HUES6 (cell line): ENCODE data around the gene POU3F4.

Source experiments
- H3K27ac ChIP-seq: 2 replicates; pipeline ENCODE4 v1.7.0; 2013; ENCODE audit warnings: low read depth, mild to moderate bottlenecking, low read length, inconsistent platforms
- H3K27me3 ChIP-seq: 2 replicates; pipeline ENCODE4 v1.6.1; 2013; ENCODE audit warnings: low read length; ENCODE audit not compliant: control insufficient read depth, insufficient read depth
- H3K36me3 ChIP-seq: 2 replicates; pipeline ENCODE4 v1.6.1; 2013; ENCODE audit warnings: low read length; ENCODE audit not compliant: control insufficient read depth, insufficient read depth
- H3K4me1 ChIP-seq: 2 replicates; pipeline ENCODE4 v1.6.1; 2013; ENCODE audit warnings: low read length; ENCODE audit not compliant: control insufficient read depth, insufficient read depth
- H3K4me3 ChIP-seq: 2 replicates; pipeline ENCODE4 v1.5.1; 2013; ENCODE audit warnings: low read depth, low read length
- H3K9ac ChIP-seq: one replicate; pipeline ENCODE4 v1.6.1; 2013; ENCODE audit warnings: mild to moderate bottlenecking, low read length
- H3K9me3 ChIP-seq: 2 replicates; pipeline ENCODE4 v1.6.1; 2013; ENCODE audit warnings: low read depth, low read length; ENCODE audit not compliant: control insufficient read depth, insufficient read depth

The POU3F4 gene

DNA sequence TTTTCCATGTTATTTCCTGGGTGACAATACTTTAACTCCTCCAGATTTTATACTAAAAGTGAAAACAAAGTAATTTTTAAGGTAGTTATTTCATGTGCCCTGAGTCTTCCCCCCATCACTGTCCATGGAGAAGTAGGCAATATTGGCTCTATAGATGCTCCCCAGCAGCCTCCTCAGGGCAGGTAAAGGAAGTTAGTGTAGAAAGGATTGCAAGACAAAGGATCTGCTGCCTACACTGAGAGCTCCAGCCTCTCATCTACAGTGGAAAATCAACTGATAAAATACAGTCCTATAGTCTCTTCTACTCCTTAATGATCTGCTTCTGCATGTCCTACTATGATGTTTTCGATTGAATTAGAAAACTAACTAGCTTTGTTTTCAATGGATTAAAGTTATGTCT, 8.5 kb downstream of the POU3F4 start:
- H3K4me1 ChIP-seq, result peaks cover 28% of the 10 kb centered on the region; the same call in 1 of the 2 replicates
- no peaks in the 10 kb centered on the region for H3K36me3 ChIP-seq
- no peak overlapping the region for H3K27ac ChIP-seq
- H3K9me3 ChIP-seq, result no peaks in the 10 kb centered on the region
- peaks cover 8% of the 10 kb centered on the region for H3K27me3 ChIP-seq
- no peak overlapping the region for H3K4me3 ChIP-seq
- H3K9ac ChIP-seq, result no peak overlapping the region

DNA sequence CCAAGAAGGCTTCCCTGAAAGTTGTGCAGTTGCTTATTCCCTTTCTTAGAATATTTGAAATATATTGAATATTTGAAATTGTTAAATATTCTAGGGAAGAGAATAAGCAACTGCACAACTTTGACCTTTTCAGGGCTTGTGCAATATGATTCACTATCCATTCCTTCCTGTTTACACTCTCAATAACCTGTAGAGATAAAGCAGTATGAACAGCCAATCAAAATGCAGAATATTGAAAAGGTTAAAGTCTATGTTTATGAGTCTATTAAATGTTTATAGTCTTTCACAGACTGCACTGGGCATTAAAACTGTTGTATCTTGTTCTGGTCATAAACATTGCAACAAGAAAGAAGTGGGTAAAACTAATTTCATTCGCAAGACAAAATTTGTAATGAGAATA, 13.8 kb downstream of the POU3F4 start:
- Histone ChIP-seq H3K27ac (no peak overlapping the region), H3K4me1 (peaks cover under 1% of the 10 kb centered on the region; the same call in 1 of the 2 replicates), H3K9me3 (no peaks in the 10 kb centered on the region), H3K9ac (no peak overlapping the region), H3K36me3 (no peaks in the 10 kb centered on the region), H3K27me3 (no peaks in the 10 kb centered on the region), H3K4me3 (no peak overlapping the region)

DNA sequence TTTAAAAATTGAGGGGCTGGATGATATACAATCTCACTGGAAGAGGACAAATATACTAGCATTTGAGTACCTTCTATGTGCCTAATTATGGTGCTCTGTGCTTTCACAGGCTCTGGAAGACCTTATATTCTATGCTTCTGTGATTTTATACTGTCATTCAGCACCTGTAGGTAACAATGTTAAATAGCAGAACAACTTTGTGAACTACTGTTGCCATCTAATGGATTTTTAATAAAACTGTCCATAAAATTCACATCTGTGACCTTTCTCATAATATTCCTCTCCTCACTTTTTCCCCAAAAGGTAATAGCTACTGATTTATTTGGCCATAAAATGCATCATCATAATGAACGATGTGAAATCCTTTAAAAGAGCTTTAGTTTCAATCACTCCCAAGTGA, 21.9 kb downstream of the POU3F4 start:
- H3K4me1 ChIP-seq, result 0 out of 2 replicates have a peak, but pooled peaks cover 4% of the 10 kb centered on the region
- no peak overlapping the region for H3K4me3 ChIP-seq
- H3K36me3 ChIP-seq, result no peaks in the 10 kb centered on the region
- no peak overlapping the region for H3K27ac ChIP-seq
- peaks cover 2% of the 10 kb centered on the region; the same call in 1 of the 2 replicates for H3K27me3 ChIP-seq
- no peaks in the 10 kb centered on the region for H3K9me3 ChIP-seq
- no peak overlapping the region for H3K9ac ChIP-seq

DNA sequence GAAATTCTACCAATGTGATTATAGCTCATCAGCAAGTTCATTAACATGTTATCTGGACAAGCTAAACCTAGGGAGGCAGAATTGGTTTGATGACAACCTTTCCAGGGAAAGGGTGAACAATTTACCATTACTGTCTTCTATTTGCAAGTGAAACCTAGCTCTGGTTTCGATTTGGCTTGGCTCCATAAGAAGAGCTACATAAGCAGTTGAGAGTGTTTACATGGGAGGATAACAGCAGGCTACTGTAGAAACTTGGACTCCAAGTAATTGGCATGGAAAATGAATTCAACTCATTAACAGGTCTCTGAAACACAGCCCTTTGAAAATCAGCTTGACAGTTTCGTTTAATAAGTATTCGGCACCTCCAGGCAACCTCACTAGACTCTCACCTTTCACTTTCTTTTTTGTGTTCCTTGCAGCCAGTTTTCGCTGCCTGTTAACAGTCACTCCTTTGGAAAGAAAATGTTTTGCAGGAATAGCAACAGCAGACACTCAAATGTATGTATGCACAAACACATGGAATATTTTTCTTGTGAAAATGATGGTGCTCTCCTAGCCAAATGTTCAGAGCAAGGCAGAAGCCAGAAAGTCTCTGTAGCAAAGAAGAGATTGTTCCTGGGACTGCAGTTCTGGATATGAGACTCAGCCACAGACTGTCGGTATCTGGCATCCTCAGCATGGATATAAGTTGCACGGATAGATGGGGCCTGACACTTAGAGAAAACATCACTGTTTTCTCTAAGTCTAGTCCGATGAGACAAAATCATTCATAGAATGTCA, 27.5 kb downstream of the POU3F4 start:
- Histone ChIP-seq H3K27me3 (peaks cover 9% of the 10 kb centered on the region; the same call in 1 of the 2 replicates), H3K9ac (no peak overlapping the region), H3K36me3 (no peaks in the 10 kb centered on the region)

More for the DNA sequence above, 27.5 kb downstream of the POU3F4 start:
- Histone ChIP-seq H3K4me3 (no peak overlapping the region), H3K9me3 (no peaks in the 10 kb centered on the region), H3K27ac (no peak overlapping the region), H3K4me1 (0 out of 2 replicates have a peak, but pooled peaks cover 6% of the 10 kb centered on the region)
